HG02759 (cell line): Measurements from ENCODE around the gene IFTAP.
"Not testable (repeated sequence)": the region's sequence is repeated elsewhere in the genome, so short reads cannot be mapped to it uniquely, and the experiment has no call there.

Experiments
- ATAC-seq: cut with Tn5 transposase; IDR thresholded peaks from one replicate; pipeline ENCODE4 v1.9.1; 2021; ENCODE audit warnings: mild to moderate bottlenecking, moderate library complexity; ENCODE audit not compliant: unreplicated experiment

The IFTAP gene

GRCh38 chr11:36635066-36635862, 41.0 kb downstream of the IFTAP start:
- ATAC-seq: no peak

- ATAC-seq: no peak
Observed at GRCh38 chr11:36638556-36638955, 44.3 kb downstream of the IFTAP start.

- ATAC-seq: no peak
Observed at GRCh38 chr11:36657610-36658267, 63.4 kb downstream of the IFTAP start.

- not testable (repeated sequence) for ATAC-seq
Observed at GRCh38 chr11:36661359-36661758, 67.1 kb downstream of the IFTAP start.

- peak; percentile 60 for ATAC-seq
Observed at GRCh38 chr11:36672815-36673450, 78.6 kb downstream of the IFTAP start.

GRCh38 chr11:36679547-36679946, 85.2 kb downstream of the IFTAP start:
- ATAC-seq: not testable (repeated sequence)

DNA sequence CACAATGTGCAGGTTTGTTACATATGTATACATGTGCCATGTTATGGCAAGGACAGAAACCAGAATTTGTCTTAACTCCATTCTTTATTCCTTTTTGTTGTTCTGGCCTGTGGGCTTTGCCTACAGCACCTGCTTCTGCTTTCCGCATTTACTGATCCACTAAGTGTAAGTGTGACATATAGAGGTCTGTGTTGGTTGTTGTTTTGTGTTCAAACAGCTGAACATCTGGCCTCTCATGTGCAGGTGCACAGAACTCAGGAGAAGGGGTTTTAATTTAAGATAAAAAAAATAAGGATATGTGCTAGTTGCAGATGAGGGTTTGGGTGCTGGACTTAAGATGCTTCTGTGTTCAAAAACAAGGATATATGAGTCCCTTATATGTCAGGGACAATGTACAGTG, 89.5 kb downstream of the IFTAP start:
- no peak for ATAC-seq

DNA sequence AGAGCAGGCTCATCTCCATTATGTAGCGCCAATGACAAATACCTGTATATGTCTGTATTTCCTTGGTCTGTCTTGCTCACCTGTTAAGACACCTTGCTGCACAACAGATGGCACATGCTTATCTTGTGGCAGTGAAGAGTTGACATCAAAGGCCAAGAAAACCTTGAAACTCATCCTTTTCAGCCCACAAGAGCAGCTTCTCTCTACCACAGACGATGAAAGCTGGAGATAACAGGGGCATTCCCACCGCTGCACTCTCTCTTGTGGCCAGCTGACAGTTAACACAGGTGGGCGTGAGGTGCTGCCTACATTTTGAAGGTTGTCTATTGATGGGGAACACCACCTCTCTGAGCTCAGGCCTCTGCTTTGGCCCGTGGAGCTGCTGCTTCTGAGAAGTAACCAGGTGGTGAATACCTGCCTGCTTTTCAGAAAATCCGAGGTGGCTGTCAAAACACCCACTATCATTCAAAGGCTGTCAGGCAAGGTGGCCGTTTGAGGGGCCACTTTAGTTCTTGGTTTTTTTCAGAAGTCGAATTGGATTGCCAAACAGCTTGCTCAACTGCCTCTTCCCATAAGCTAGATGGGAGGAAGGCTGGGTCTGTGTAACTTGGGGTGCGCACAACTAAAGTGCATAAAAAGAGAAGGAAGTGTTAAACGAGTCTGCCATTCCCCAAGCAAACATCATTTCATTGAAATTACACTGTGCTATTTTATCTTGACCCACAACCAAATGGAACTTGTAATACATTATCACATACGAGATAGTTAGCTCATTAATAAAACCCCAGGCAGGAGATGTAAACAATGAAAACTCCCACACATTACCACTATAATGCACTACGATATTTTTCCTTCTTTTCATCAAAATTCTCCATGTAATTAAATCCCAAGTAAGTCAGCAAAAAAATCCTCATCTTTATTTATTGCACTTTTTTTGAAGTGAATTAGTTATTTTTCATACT, 90.8 kb downstream of the IFTAP start:
- peak; percentile 47 for ATAC-seq

GRCh38 chr11:36688132-36688531, 93.8 kb downstream of the IFTAP start:
- no peak for ATAC-seq

- ATAC-seq: no peak
Observed at GRCh38 chr11:36688571-36689291, 94.4 kb downstream of the IFTAP start.

DNA sequence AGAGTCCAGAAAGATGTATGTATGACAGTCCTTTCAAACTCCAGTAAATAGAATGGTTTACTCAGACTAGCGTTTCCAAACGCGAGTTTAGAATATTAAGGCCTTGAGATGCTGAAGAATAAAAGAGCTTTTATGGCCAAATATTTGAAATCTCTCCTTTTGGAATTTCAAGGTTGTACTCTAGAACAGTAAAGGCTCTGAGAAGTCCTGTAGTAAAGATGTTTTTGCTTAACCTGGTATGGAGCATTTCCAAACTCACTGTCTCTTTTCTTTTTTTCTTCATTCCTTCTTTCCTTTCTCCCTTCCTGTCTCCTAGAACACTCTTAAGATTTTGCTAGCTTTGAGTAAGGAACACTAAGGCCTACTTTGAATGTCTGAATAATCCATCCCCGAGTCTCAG, 95.1 kb downstream of the IFTAP start:
- ATAC-seq: no peak

GRCh38 chr11:36692704-36693103, 98.4 kb downstream of the IFTAP start:
- ATAC-seq: no peak

- no peak for ATAC-seq
Observed at GRCh38 chr11:36693139-36693843, 99.0 kb downstream of the IFTAP start.

- no peak for ATAC-seq
Observed at GRCh38 chr11:36695111-36695510, 100.8 kb downstream of the IFTAP start.

- no peak for ATAC-seq
Observed at GRCh38 chr11:36695571-36695970, 101.3 kb downstream of the IFTAP start.

- ATAC-seq: no peak
Observed at GRCh38 chr11:36696550-36696949, 102.2 kb downstream of the IFTAP start.

- ATAC-seq: no peak
Observed at GRCh38 chr11:36699271-36699670, 105.0 kb downstream of the IFTAP start.

GRCh38 chr11:36700246-36700645, 105.9 kb downstream of the IFTAP start:
- ATAC-seq: no peak

- ATAC-seq: peak; percentile 87
Observed at GRCh38 chr11:36702330-36703054, 108.2 kb downstream of the IFTAP start.
